ENCODE data around the gene RFXANK. TPM values are rescaled to one million over a fixed set of nuclear protein-coding genes. Genes with fewer than 3 reads are reported as not detected.

RFXANK gene
- total and polyA plus RNA-seq, 8 donors, result 21.0 to 111 (median 31.5) TPM

DNA sequence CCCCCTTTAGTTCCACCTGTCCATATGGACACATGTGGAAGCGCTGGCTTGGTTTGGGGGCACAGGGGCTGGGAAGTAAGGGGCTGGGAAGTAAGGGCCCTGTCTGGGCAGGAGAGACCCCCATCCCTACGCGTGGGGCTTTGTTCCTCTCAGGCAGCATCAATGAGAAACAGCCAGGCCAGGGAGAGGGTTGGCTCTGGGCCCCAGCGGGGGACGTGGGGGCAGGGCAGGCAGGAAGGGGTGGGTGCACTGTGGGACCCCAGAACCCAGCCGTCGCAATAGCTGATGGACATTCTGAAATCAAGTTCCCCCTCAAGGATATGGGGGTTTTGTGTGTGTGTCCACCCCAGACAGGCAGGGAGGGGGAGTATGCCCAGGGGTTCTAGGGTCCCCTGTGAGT is 20.9 kb downstream of the RFXANK start:
- TF ChIP-seq, protein P1, sequence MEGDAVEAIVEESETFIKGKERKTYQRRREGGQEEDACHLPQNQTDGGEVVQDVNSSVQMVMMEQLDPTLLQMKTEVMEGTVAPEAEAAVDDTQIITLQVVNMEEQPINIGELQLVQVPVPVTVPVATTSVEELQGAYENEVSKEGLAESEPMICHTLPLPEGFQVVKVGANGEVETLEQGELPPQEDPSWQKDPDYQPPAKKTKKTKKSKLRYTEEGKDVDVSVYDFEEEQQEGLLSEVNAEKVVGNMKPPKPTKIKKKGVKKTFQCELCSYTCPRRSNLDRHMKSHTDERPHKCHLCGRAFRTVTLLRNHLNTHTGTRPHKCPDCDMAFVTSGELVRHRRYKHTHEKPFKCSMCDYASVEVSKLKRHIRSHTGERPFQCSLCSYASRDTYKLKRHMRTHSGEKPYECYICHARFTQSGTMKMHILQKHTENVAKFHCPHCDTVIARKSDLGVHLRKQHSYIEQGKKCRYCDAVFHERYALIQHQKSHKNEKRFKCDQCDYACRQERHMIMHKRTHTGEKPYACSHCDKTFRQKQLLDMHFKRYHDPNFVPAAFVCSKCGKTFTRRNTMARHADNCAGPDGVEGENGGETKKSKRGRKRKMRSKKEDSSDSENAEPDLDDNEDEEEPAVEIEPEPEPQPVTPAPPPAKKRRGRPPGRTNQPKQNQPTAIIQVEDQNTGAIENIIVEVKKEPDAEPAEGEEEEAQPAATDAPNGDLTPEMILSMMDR (IDR thresholded peaks at IDR 0.05), result no peak
- intact Hi-C loops (cut with DNase I), result no loop called here
- H3K27me3 ChIP-seq, result peaks cover 0 to 21% (median 2%) of the 10 kb centered on the region in 4 donors
- no peaks in the 10 kb centered on the region for H3K9me3 ChIP-seq
- no peak for ATAC-seq
- H3K4me3 ChIP-seq, result no peak overlapping the region
- no peak for DNase-seq
- H3K4me1 ChIP-seq, result no peaks in the 10 kb centered on the region
- no peaks in the 10 kb centered on the region for H3K36me3 ChIP-seq
- FAIRE-seq, result no peak
- WGBS, 2 donors, result 9 to 15% methylated on average over 7 of the region's 7 CpGs
- H3K27ac ChIP-seq, result no peak overlapping the region

DNA sequence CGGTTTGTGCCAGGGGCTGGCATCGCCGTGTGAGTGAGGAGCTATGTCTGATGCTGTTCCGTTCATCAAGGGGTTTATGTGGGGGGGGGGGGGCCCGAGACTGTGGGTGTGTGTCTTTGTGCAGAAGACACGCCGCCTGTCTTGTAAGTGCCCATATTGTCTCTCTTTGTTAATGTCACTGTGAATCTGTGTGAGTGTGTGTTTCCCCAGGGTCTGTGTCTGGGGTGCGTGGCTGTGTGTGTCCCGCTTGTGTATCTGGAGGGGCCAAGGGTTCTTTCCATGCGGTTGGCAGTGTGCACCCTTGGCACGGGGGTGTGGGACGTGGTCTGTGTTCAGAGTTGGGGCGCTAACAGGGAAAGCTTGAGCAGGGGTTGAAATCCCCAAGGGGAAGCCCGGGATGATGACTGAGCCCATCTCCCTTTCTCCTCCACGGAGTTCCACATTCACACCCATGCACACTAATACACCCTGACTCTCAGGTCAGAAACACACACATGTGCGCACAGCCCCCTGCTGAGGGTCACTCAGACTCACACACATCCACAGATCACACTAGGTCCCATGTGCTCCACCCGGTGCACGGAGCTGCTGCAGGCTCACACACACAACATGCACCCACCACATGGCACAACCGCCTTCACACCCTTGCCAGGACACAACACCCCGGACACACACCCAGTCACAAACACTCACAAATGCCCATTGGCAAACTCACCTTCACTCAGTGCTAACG is 21.5 kb downstream of the RFXANK start:
- TF ChIP-seq, protein P1 (IDR thresholded peaks at IDR 0.05), result no peak

DNA sequence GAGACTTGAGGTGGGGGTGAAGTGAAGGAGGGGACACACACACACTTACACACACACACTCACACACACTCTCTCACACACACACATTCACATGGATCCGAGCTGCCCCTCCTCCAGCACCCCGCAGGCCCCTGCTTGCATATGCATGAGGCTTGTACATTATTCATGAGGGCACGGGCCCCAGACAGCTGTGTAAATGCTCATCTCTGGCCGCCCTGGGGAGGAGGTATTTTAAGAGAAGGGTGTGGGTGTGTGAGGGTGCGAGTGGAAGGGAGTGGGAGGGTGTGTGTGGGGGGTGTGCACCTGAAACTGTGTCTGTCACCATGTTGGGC is 22.1 kb downstream of the RFXANK start:
- no peak for ATAC-seq
- no peak for FAIRE-seq

More for the DNA sequence above, 21.5 kb downstream of the RFXANK start:
- FAIRE-seq (no peak), DNase-seq (no peak), ATAC-seq (no peak)
- no peaks in the 10 kb centered on the region for H3K36me3 ChIP-seq
- H3K4me1 ChIP-seq, result no peaks in the 10 kb centered on the region
- WGBS, 2 donors, result 34% methylated on average over 21 of the region's 21 CpGs
- intact Hi-C loops (cut with DNase I), result no loop called here
- H3K27ac ChIP-seq, result no peak overlapping the region
- H3K27me3 ChIP-seq, result peaks cover 0 to 21% (median 2%) of the 10 kb centered on the region in 4 donors
- H3K9me3 ChIP-seq, result no peaks in the 10 kb centered on the region
- H3K4me3 ChIP-seq, result no peak overlapping the region

DNA sequence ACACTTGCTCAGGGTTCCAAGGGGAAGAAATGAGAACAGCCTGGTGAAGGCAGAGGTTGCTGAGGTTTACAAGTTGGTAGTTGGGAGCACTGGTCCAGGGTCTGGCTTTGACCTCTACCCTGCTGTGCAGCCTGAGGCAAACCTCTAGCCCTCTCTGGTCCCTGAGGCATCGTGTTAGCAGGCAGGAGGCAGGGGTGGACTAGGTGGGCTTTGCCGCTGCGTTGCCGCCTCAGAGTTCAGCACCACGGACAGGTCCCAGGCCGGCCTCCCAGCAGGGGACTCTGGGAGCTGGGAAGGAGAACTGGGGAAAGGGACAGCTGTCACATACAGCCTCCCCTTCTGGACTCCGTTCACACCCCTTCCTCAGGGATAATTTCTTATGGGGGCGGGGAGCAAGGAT is 22.8 kb downstream of the RFXANK start:
- intact Hi-C loops (cut with DNase I), result no loop called here
- no peaks in the 10 kb centered on the region for H3K4me1 ChIP-seq
- TF ChIP-seq, protein P1 (IDR thresholded peaks at IDR 0.05), result no peak
- no peaks in the 10 kb centered on the region for H3K36me3 ChIP-seq
- H3K27me3 ChIP-seq, result peaks cover 0 to 21% (median 2%) of the 10 kb centered on the region in 4 donors
- peak in 3 of 6 donors; percentile 29 to 74 (median 55) for DNase-seq
- H3K9me3 ChIP-seq, result no peaks in the 10 kb centered on the region
- no peak overlapping the region for H3K27ac ChIP-seq
- ATAC-seq, result peak; percentile 55 to 91 (median 68)
- no peak overlapping the region for H3K4me3 ChIP-seq
- FAIRE-seq, result no peak
- WGBS, 2 donors, result 2% methylated on average over 7 to 8 of the region's 8 CpGs

More for the DNA sequence above, 22.1 kb downstream of the RFXANK start:
- H3K4me3 ChIP-seq, result no peak overlapping the region
- DNase-seq, result no peak
- intact Hi-C loops (cut with DNase I), result no loop called here
- H3K27ac ChIP-seq, result no peak overlapping the region
- H3K9me3 ChIP-seq, result no peaks in the 10 kb centered on the region
- 4 to 7% methylated on average over 5 of the region's 5 CpGs for WGBS, 2 donors
- no peaks in the 10 kb centered on the region for H3K36me3 ChIP-seq
- no peaks in the 10 kb centered on the region for H3K4me1 ChIP-seq
- TF ChIP-seq, protein P1 (IDR thresholded peaks at IDR 0.05), result no peak
- H3K27me3 ChIP-seq, result peaks cover 0 to 21% (median 2%) of the 10 kb centered on the region in 4 donors

DNA sequence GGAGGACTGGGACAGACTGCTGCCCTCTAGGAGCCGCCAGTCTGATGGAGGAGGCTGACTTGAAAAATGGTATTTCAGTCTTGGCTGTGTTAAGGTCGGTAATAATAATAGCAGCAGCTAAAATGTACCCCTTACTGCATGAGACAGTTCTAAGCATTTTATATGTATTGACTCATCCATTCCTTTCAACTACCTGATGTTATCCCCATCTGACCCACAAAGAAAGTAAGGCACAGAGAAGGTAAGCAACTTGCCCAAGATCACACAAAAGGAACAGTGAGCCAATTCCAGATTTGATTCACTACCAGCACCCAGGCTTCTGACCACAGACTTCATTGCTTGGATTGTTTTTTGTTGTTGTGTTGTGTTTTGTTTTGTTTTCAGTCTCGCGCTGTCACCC is 23.7 kb downstream of the RFXANK start:
- peaks cover 0 to 21% (median 2%) of the 10 kb centered on the region in 4 donors for H3K27me3 ChIP-seq
- no peak for FAIRE-seq
- H3K4me1 ChIP-seq, result no peaks in the 10 kb centered on the region
- no peak overlapping the region for H3K27ac ChIP-seq
- DNase-seq, result no peak
- intact Hi-C loops (cut with DNase I), result no loop called here
- H3K36me3 ChIP-seq, result no peaks in the 10 kb centered on the region
- TF ChIP-seq, protein P1 (IDR thresholded peaks at IDR 0.05), result no peak
- no peaks in the 10 kb centered on the region for H3K9me3 ChIP-seq
- no peak for ATAC-seq
- H3K4me3 ChIP-seq, result no peak overlapping the region
- WGBS, 2 donors, result 74 to 76% methylated on average over 4 of the region's 4 CpGs
